Left lung (tissue), 10 donors: ENCODE results near the gene NMBR. TPM values are rescaled to one million over a fixed set of nuclear protein-coding genes. Genes with fewer than 3 reads are reported as not detected.
A peak's percentile ranks its signal among the peaks of the same experiment; 100 is the strongest.
"Not testable (repeated sequence)": the region's sequence is repeated elsewhere in the genome, so short reads cannot be mapped to it uniquely, and the experiment has no call there.

ENCODE experiments used
- ATAC-seq: fragments of 200-7000 bp; cut with Tn5 transposase; one replicate; pipeline ENCODE4 v1.9.1; 2020; ENCODE audit warnings: moderate library complexity
- DNase-seq, 4 donors: peaks; one replicate each; pipeline ENCODE4 v3.0.0-alpha.2; 2013 to 2020
- H3K27ac ChIP-seq, 2 donors: fragments of 200-600 bp; sonication (generic) in 1 of 2; one replicate each; pipeline versions ENCODE4 v1.5.0 to v1.8.0; 2020 to 2021
- H3K27me3 ChIP-seq, 2 donors: fragments of 200-600 bp; sonication (generic) in 1 of 2; one replicate each; pipeline versions ENCODE4 v1.5.0 to v1.8.0; 2020 to 2021
- H3K36me3 ChIP-seq, 2 donors: fragments of 200-600 bp; sonication (generic) in 1 of 2; one replicate each; pipeline versions ENCODE4 v1.5.0 to v1.8.0; 2020 to 2021
- H3K4me1 ChIP-seq, 2 donors: fragments of 200-600 bp; one replicate each; pipeline ENCODE4 v1.8.0; 2021
- H3K4me3 ChIP-seq, 2 donors: fragments of 200-600 bp; sonication (generic) in 1 of 2; one replicate each; pipeline versions ENCODE4 v1.5.0 to v1.8.0; 2020 to 2021; ENCODE audit warnings: mild to moderate bottlenecking in 1 of 2
- H3K9me3 ChIP-seq, 2 donors: fragments of 200-600 bp; sonication (generic) in 1 of 2; one replicate each; pipeline versions ENCODE4 v1.5.0 to v1.8.0; 2020 to 2021
- CTCF ChIP-seq, 2 donors: fragments of 200-600 bp; sonication (generic) in 1 of 2; IDR thresholded peaks; one replicate each; pipeline versions ENCODE4 v1.5.0 to v1.8.0; 2021; ENCODE audit warnings: antibody characterized with exemption in 2 of 2
- intact Hi-C, 2 donors: fragments of 100-400 bp; cut with DNase I; formaldehyde crosslinking; loops; one replicate each; pipeline versions ENCODE4 v1.11.2 to v1.14.2; 2022
- polyA plus RNA-seq, 6 donors: library from polyadenylated mRNA; unstranded; fragments of 120-200 nt; gene quantifications; one replicate each; pipeline ENCODE4 v1.2.1, GENCODE V29; 2013; ENCODE audit not compliant: insufficient read length in 6 of 6
- total RNA-seq, 2 donors: library from RNA; stranded (reverse); fragmentation: NEBNext Ultra II Directional; extraction: Animal tissue kit (Norgen Biotek cat#: 25700); gene quantifications; one replicate each; pipeline ENCODE4 v1.2.1, GENCODE V29; 2021
- donor health status: DM: no; HTN: yes; CAD: no.
- donor health status: DM: no; HTN: no; CAD: no.

NMBR gene
- total and polyA plus RNA-seq, 8 donors, result 0.20 to 0.58 (median 0.26) TPM; not detected in 2

DNA sequence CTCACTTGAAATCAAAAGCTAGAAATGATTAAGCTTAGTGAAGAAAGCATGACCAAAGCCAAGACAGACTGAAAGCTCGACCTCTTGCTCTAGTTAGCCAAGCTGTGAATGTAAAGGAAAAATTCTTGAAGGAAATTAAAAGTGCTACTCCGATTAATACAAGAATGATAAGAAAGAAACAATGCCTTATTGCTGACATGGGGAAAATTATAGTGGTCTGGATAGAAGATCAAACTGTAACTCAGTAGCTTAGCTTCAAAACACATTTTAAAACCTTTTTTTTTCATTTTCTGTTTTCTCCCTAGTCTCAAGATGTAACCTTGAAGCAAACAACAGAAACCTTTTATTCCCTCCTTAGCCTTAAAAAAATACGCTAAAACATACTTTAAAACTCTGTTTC, 25.6 kb downstream of the NMBR start:
- Histone ChIP-seq H3K27ac (no peak overlapping the region), H3K27me3 (no peaks in the 10 kb centered on the region), H3K36me3 (no peaks in the 10 kb centered on the region), H3K9me3 (no peaks in the 10 kb centered on the region), H3K4me1 (no peaks in the 10 kb centered on the region), H3K4me3 (no peak overlapping the region)
- DNase-seq (no peak), ATAC-seq (no peak)
- intact Hi-C loops, result no loop called here
- TF ChIP-seq CTCF (IDR thresholded peaks at IDR 0.05), result no peak

DNA sequence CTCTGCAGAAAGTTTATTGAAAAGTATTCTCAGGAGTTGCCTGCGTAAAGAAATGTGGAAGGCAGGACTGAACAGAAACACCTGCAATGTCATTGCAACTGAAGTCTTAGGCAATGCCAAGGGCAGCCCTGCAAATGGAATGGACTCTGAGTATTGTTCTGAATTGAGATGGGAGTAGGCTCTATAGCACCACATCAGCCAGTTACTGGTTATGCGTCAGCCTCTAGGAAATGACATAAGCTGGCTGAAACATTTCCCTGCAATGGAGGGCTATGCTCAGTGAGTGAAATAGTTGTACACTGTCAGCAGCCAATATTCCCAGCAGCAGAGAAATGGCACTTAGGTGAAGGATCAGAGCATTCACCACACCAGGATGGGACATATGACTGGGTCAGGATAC, 28.0 kb downstream of the NMBR start:
- intact Hi-C loops, result no loop called here
- Histone ChIP-seq H3K4me3 (no peak overlapping the region), H3K4me1 (no peaks in the 10 kb centered on the region), H3K27ac (no peak overlapping the region), H3K9me3 (no peaks in the 10 kb centered on the region), H3K36me3 (no peaks in the 10 kb centered on the region), H3K27me3 (no peaks in the 10 kb centered on the region)
- no peak for DNase-seq
- TF ChIP-seq CTCF (IDR thresholded peaks at IDR 0.05), result no peak
- no peak for ATAC-seq

DNA sequence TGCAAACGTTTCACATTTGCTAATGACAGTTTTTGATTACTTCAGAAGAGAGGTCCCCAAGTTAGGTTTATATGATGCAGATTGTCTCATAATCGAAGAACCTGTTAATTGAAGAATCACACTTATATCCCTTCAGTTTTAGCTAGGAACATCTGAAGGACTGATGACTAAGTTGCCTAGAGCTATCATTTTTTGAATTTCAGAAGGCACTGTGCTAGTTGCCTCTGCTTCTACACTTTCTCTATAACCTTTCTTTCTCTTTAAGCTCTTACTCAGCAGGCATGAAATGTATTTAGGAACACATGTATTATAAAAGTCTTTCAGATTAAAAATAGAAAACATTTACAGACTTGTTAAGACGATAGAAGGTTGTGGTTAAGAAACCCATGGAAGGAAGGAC, 28.6 kb downstream of the NMBR start:
- intact Hi-C loops, result no loop called here
- no peak for TF ChIP-seq CTCF (IDR thresholded peaks at IDR 0.05)
- ATAC-seq (no peak), DNase-seq (no peak)
- H3K4me3 ChIP-seq, result no peak overlapping the region
- H3K9me3 ChIP-seq, result no peaks in the 10 kb centered on the region
- no peaks in the 10 kb centered on the region for H3K27me3 ChIP-seq
- H3K4me1 ChIP-seq, result no peaks in the 10 kb centered on the region
- no peak overlapping the region for H3K27ac ChIP-seq
- no peaks in the 10 kb centered on the region for H3K36me3 ChIP-seq

DNA sequence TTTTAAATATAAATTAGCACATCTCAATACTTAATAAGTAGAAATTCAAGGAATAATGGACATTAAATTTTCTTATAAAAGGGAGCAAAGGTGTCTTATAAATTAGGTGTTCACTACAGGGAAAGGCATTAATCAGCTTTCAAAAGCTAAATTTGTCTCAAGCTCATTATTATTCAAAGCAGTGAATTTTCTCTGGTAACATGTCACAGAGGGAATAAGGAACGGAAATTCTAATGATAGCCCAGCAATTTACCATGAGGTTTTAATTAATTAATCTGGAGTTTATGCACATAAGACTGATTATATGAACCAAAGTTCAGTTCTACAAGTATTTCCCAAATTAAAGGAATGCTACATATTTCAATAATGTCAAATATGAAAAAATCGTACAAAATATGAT, 29.6 kb downstream of the NMBR start:
- intact Hi-C loops, result no loop called here
- Histone ChIP-seq H3K27me3 (no peaks in the 10 kb centered on the region), H3K27ac (no peak overlapping the region), H3K4me1 (no peaks in the 10 kb centered on the region), H3K9me3 (no peaks in the 10 kb centered on the region), H3K4me3 (no peak overlapping the region), H3K36me3 (no peaks in the 10 kb centered on the region)
- DNase-seq (no peak), ATAC-seq (no peak)
- TF ChIP-seq CTCF (IDR thresholded peaks at IDR 0.05), result no peak

GRCh38 chr6:142112451-142113061, 34.4 kb downstream of the NMBR start:
- Histone ChIP-seq H3K36me3 (no peaks in the 10 kb centered on the region), H3K27ac (no peak overlapping the region), H3K27me3 (no peaks in the 10 kb centered on the region), H3K9me3 (no peaks in the 10 kb centered on the region), H3K4me3 (no peak overlapping the region), H3K4me1 (no peaks in the 10 kb centered on the region)
- peak; percentile 60 for ATAC-seq
- DNase-seq, result peak in 3 of 4 donors; percentile 50 to 64 (median 54)
- peak; percentile 42 to 57 for TF ChIP-seq CTCF (IDR thresholded peaks at IDR 0.05)
- intact Hi-C loops, result no loop called here

DNA sequence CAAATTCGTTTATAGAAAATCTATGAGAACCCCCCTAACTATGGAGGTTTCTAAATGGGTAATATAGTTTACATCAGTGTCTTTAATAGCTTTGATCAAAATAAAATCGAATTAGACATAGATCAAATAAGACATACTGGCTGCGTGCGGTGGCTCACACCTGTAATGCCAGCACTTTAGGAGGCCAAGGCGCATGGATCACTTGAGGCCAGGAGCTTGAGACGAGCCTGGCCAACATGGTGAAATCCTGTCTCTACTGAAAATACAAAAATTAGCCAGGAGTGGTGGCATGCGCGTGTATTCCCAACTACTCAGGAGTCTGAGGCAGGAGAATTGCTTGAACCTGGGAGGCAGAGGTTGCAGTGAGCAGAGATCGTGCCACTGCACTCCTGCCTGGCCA, 36.1 kb downstream of the NMBR start:
- H3K27ac ChIP-seq, H3K9me3 ChIP-seq, intact Hi-C loops, ATAC-seq, H3K4me1 ChIP-seq, H3K4me3 ChIP-seq, H3K27me3 ChIP-seq, H3K36me3 ChIP-seq: not testable (repeated sequence)
- DNase-seq, result peak in 1 of 4 donors; percentile 17

DNA sequence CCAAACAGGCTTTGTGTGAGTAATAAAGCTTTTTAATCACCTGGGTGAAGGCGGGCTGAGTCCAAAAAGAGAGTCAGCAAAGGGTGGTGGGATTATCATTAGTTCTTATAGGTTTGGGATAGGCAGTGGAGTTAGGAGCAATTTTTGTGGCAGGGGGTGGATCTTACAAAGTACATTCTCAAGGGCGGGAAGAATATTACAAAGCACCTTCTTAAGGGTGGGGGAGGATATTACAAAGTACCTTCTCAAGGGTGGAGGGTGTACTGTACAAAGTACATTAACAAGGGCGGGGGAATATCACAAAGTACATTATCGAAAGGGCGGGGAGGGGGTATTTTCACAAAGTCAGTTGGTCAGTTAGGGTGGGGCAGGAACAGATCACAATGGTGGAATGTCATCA, 42.1 kb downstream of the NMBR start:
- H3K36me3 ChIP-seq, H3K27ac ChIP-seq, H3K9me3 ChIP-seq, H3K4me3 ChIP-seq, H3K27me3 ChIP-seq, intact Hi-C loops, DNase-seq, H3K4me1 ChIP-seq, ATAC-seq: not testable (repeated sequence)
